ENCODE results near the gene ATP6V1D.

GRCh38 chr14:67373347-67373746 is 13.7 kb upstream of the ATP6V1D start:
- TF ChIP-seq CTCF (IDR thresholded peaks at IDR 0.05) = no peak
- TF ChIP-seq ZFX (IDR thresholded peaks at IDR 0.05; ENCODE audit: borderline replicate concordance) = no peak

All from 22Rv1 (cell line).